Stimulated activated CD8-positive, alpha-beta memory T cell treated with anti-CD3 and anti-CD28 coated beads, Interleukin-4, amount 100 ng/mL, for 24 hours (primary cell): ENCODE results near the gene POLD4.

Source experiments
- DNase-seq: peaks from one replicate; pipeline ENCODE4 v3.0.0-alpha.2; 2020; ENCODE audit warnings: low read depth

The POLD4 gene

GRCh38 chr11:67301313-67301921 is 51.9 kb downstream of the POLD4 start:
- no peak for DNase-seq
